A673 (cell line): ENCODE measurements around the gene IMPDH2. TPM values are rescaled to one million over a fixed set of nuclear protein-coding genes. Genes with fewer than 3 reads are reported as not detected.

Experiments
- BruUV-seq: library from RNA; stranded (reverse); fragments of 400-500 nt; replicated peaks from 2 replicates; lab custom pipeline; 2021; lab: Mats Ljungman, UMichigan
- CTCF ChIA-PET: fragments of 300-600 bp; sonication (Branson Sonifier 250); formaldehyde crosslinking; loops from one replicate; lab custom pipeline; 2022; ENCODE audit warnings: antibody characterized with exemption; lab: Charles Lee
- POLR2A ChIA-PET: fragments of 300-600 bp; sonication (Branson Sonifier 250); formaldehyde crosslinking; loops from one replicate; lab custom pipeline; 2022; ENCODE audit warnings: antibody characterized with exemption; ENCODE audit not compliant: low non-redundant PET; lab: Charles Lee
- DNase-seq: peaks from one replicate; pipeline ENCODE4 v3.0.0-alpha.2; 2015; ENCODE audit warnings: low spot score
- H3K27ac ChIP-seq: fragments of 200-600 bp; sonication (generic); 2 replicates; pipeline ENCODE4 v1.5.1; 2016; ENCODE audit warnings: mixed run types, low read depth, mild to moderate bottlenecking, mixed read lengths, antibody characterized with exemption, low read length; ENCODE audit not compliant: poor library complexity, severe bottlenecking
- H3K27me3 ChIP-seq: fragments of 200-600 bp; sonication (generic); replicated peaks from 2 replicates; pipeline ENCODE4 v1.6.1; 2017; ENCODE audit warnings: mixed run types, low read depth, mild to moderate bottlenecking, mixed read lengths, antibody characterized with exemption, low read length; ENCODE audit not compliant: insufficient read depth, poor library complexity
- H3K36me3 ChIP-seq: fragments of 200-600 bp; sonication (generic); 2 replicates; pipeline ENCODE4 v1.6.1; 2016; ENCODE audit warnings: mixed run types, mild to moderate bottlenecking, mixed read lengths, antibody characterized with exemption, low read length; ENCODE audit not compliant: insufficient read depth, poor library complexity, severe bottlenecking
- H3K4me1 ChIP-seq: fragments of 200-600 bp; sonication (generic); 2 replicates; pipeline ENCODE4 v1.6.1; 2017; ENCODE audit warnings: mixed run types, mild to moderate bottlenecking, mixed read lengths, antibody characterized with exemption, low read length; ENCODE audit not compliant: insufficient read depth, poor library complexity, severe bottlenecking
- H3K4me3 ChIP-seq: fragments of 200-600 bp; sonication (generic); 2 replicates; pipeline ENCODE4 v1.5.1; 2016; ENCODE audit warnings: low read depth, mixed run types, mild to moderate bottlenecking, mixed read lengths, low read length; ENCODE audit not compliant: poor library complexity, severe bottlenecking
- H3K9me3 ChIP-seq: fragments of 200-600 bp; sonication (generic); 2 replicates; pipeline ENCODE4 v1.6.1; 2016; ENCODE audit warnings: mixed run types, low read depth, mild to moderate bottlenecking, mixed read lengths, antibody characterized with exemption, low read length; ENCODE audit not compliant: poor library complexity, severe bottlenecking
- EZH2 ChIP-seq: fragments of 200-600 bp; sonication (generic); IDR thresholded peaks from 2 replicates; pipeline ENCODE4 v1.6.1; 2017; ENCODE audit warnings: borderline replicate concordance, low read depth, mild to moderate bottlenecking, mixed read lengths, antibody characterized with exemption, low read length; ENCODE audit not compliant: poor library complexity, severe bottlenecking
- intact Hi-C: fragments of 100-400 bp; cut with micrococcal nuclease; formaldehyde crosslinking; loops from one replicate; pipeline ENCODE4 v1.10.0; 2022; ENCODE audit not compliant: unreplicated experiment
- total RNA-seq: library from RNA; stranded (reverse); gene quantifications from 2 replicates; pipeline ENCODE4 v1.2.3, GENCODE V29; 2021
- TF ChIP-seq, protein P1 (sequence below): fragments of 300-800, 200-600 bp; sonication (generic); conservative IDR thresholded peaks from 2 replicates; pipeline ENCODE4 v1.5.1; 2017; ENCODE audit warnings: low read depth, mild to moderate bottlenecking, antibody characterized with exemption, low read length, moderate library complexity, mixed read lengths

Gene IMPDH2
- total RNA-seq, 1 experiment from 2014 or later = 190 TPM

DNA sequence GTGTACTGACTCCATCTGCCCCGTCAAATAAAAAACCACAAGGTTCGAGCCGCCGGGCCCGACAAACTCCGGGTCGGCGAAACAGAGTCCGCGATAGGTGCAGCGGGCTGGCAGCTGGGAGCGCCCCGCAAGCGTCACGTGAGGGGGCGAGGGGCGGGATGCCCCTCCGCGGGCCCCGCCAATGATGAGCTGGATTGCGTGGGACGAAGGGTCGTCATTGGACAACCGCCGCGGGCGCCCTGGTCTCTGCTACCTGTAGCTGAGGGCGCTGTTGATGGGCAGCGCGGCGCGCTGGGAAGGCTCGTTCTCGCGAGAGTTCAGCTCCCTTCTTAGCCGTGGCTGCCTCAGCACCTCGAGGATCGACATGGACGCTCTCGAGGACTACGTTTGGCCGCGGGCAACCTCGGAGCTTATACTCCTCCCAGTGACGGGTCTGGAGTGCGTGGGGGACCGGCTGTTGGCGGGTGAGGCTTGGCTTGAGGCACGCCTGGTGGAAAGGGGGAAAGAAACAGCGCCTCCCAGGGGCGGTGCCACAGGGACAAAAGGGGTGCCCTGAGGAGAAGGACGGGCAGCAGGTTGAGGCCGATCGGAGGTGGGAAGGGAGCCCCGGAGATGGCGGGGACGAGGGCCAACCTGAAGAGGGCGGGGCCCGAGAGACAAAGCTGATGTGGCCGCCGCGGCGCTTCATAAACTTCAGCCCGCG is 22.0 kb downstream of the IMPDH2 start, which contains the start of gene WDR6:
Gene WDR6, plus strand, starts transcription at position 324 of the 703 bp plus-strand sequence. Its CDS starts 41 bp downstream, at position 365.
- no TSS peak for BruUV-seq
- Histone ChIP-seq H3K4me3 (peak within 1 kb of the TSS; percentile 74), H3K36me3 (no peaks in the 10 kb centered on the region), H3K27ac (peak within 1 kb of the TSS; percentile 97), H3K27me3 (no peaks in the 10 kb centered on the region), H3K4me1 (no peaks in the 10 kb centered on the region), H3K9me3 (no peaks in the 10 kb centered on the region)
- no peak for TF ChIP-seq EZH2
- TF ChIP-seq, protein P1, sequence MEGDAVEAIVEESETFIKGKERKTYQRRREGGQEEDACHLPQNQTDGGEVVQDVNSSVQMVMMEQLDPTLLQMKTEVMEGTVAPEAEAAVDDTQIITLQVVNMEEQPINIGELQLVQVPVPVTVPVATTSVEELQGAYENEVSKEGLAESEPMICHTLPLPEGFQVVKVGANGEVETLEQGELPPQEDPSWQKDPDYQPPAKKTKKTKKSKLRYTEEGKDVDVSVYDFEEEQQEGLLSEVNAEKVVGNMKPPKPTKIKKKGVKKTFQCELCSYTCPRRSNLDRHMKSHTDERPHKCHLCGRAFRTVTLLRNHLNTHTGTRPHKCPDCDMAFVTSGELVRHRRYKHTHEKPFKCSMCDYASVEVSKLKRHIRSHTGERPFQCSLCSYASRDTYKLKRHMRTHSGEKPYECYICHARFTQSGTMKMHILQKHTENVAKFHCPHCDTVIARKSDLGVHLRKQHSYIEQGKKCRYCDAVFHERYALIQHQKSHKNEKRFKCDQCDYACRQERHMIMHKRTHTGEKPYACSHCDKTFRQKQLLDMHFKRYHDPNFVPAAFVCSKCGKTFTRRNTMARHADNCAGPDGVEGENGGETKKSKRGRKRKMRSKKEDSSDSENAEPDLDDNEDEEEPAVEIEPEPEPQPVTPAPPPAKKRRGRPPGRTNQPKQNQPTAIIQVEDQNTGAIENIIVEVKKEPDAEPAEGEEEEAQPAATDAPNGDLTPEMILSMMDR = peak; percentile 46
- ChIA-PET POLR2A (interaction anchor here (0.7 to 1.1 kb wide), 2 partner anchors 18 to 19 kb away, joined by 5 to 13 read pairs; partner anchors contain the start of gene P4HTM), CTCF (interaction anchor here (0.5 to 1.9 kb wide), 6 partner anchors 14 to 606 kb away, joined by 3 to 14 read pairs (median 4); partner anchors contain the start of genes DAG1, NDUFAF3 and P4HTM)
- peak; percentile 92 for DNase-seq
- intact Hi-C loops = no loop called here

DNA sequence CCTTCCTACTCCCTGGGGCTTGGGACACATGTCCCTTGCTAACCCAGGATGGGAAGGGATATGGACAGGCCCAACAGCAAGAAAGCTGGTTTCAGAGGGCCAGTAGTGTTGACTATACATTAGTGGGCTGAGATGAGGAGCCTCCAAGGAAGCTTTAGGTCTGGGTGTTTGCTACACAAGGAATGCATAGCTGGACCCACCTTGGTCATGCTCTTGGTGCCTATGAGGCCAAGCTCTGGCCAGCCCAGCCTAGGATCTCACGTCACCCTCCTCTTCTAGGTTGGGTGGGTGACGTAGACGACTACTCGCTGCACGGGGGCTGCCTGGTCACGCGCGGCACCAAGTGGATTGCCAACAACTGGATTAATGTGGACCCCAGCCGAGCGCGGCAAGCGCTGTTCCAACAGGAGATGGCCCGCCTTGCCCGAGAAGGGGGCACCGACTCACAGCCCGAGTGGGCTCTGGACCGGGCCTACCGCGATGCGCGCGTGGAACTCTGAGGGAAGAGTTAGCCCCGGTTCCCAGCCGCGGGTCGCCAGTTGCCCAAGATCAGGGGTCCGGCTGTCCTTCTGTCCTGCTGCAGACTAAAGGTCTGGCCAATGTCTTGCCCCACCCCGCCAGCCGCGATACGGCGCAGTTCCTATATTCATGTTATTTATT is 22.7 kb downstream of the IMPDH2 start:
- Histone ChIP-seq H3K9me3 (no peaks in the 10 kb centered on the region), H3K36me3 (no peaks in the 10 kb centered on the region), H3K27ac (peak overlapping the region; percentile 97), H3K27me3 (no peaks in the 10 kb centered on the region), H3K4me1 (no peaks in the 10 kb centered on the region), H3K4me3 (peak overlapping the region; percentile 74)
- no peak for TF ChIP-seq EZH2
- TF ChIP-seq, protein P1 = no peak
- DNase-seq = no peak
- ChIA-PET POLR2A (interaction anchor here (0.7 to 1.1 kb wide), 2 partner anchors 17 to 19 kb away, joined by 5 to 13 read pairs; partner anchors contain the start of gene P4HTM), CTCF (interaction anchor here (0.5 to 1.9 kb wide), 4 partner anchors 15 to 464 kb away, joined by 4 to 14 read pairs (median 4); partner anchors contain the start of genes DAG1, NDUFAF3 and P4HTM)
- BruUV-seq = no TSS peak
- intact Hi-C loops = no loop called here

DNA sequence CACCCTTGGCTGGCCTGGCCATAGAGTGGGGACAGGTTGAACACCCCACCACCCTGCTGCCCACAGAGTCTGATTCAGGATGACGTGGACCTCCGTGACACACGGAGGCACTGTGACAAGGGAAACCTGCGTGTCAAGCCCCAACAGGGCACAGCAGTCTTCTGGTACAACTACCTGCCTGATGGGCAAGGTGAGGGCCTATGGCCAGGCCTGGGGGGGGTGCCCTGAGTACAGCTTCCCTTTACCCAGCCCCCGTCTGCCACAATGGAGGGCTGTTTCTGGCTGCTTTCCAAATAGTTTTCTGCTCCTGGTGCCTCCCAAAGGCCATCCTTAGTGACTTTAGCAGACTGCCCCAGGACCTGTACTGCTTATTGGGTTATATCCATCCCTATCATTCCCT is 23.2 kb downstream of the IMPDH2 start:
- no peak overlapping the region for H3K27ac ChIP-seq
- H3K36me3 ChIP-seq = no peaks in the 10 kb centered on the region
- no peak for DNase-seq
- no peaks in the 10 kb centered on the region for H3K27me3 ChIP-seq
- intact Hi-C loops = no loop called here
- no TSS peak for BruUV-seq
- ChIA-PET CTCF (no interaction called here), POLR2A (no interaction called here)
- no peak overlapping the region for H3K4me3 ChIP-seq
- no peaks in the 10 kb centered on the region for H3K9me3 ChIP-seq
- H3K4me1 ChIP-seq = no peaks in the 10 kb centered on the region
- TF ChIP-seq EZH2 = no peak
- TF ChIP-seq, protein P1 = no peak
